ENCODE results near the gene BEST1.

Gene BEST1

GRCh38 chr11:61966734-61967115 is 16.6 kb downstream of the BEST1 start:
- H3K27me3 ChIP-seq (ENCODE audit: control insufficient read depth, insufficient read depth, low read length): no peaks in the 10 kb centered on the region
- no peaks in the 10 kb centered on the region for H3K9me3 ChIP-seq (ENCODE audit: control insufficient read depth, low read length)
- H3K9ac ChIP-seq: peak overlapping the region; percentile 13
- peak overlapping the region; percentile 84 for H3K4me2 ChIP-seq (ENCODE audit: low read length)
- no peak overlapping the region for H2AFZ ChIP-seq
- H3K36me3 ChIP-seq (ENCODE audit: control insufficient read depth, insufficient read depth, low read length): no peaks in the 10 kb centered on the region
- peaks cover 9% of the 10 kb centered on the region for H3K79me2 ChIP-seq
- TF ChIP-seq, protein P1, sequence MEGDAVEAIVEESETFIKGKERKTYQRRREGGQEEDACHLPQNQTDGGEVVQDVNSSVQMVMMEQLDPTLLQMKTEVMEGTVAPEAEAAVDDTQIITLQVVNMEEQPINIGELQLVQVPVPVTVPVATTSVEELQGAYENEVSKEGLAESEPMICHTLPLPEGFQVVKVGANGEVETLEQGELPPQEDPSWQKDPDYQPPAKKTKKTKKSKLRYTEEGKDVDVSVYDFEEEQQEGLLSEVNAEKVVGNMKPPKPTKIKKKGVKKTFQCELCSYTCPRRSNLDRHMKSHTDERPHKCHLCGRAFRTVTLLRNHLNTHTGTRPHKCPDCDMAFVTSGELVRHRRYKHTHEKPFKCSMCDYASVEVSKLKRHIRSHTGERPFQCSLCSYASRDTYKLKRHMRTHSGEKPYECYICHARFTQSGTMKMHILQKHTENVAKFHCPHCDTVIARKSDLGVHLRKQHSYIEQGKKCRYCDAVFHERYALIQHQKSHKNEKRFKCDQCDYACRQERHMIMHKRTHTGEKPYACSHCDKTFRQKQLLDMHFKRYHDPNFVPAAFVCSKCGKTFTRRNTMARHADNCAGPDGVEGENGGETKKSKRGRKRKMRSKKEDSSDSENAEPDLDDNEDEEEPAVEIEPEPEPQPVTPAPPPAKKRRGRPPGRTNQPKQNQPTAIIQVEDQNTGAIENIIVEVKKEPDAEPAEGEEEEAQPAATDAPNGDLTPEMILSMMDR (IDR thresholded peaks at IDR 0.05): no peak
- peak overlapping the region; percentile 99 for H3K27ac ChIP-seq
- H3K4me1 ChIP-seq: peaks cover 15% of the 10 kb centered on the region
- peak overlapping the region; percentile 97 for H3K4me3 ChIP-seq (ENCODE audit: low read depth, low read length)

- peak within 1 kb of the TSS; percentile 84 for H3K4me2 ChIP-seq (ENCODE audit: low read length)
- H2AFZ ChIP-seq: peak within 1 kb of the TSS; percentile 82
- peak within 1 kb of the TSS; percentile 99 for H3K27ac ChIP-seq
- TF ChIP-seq, protein P1 (IDR thresholded peaks at IDR 0.05): no peak
- H3K36me3 ChIP-seq (ENCODE audit: control insufficient read depth, insufficient read depth, low read length): no peaks in the 10 kb centered on the region
- H3K9me3 ChIP-seq (ENCODE audit: control insufficient read depth, low read length): no peaks in the 10 kb centered on the region
- no peaks in the 10 kb centered on the region for H3K27me3 ChIP-seq (ENCODE audit: control insufficient read depth, insufficient read depth, low read length)
- H3K9ac ChIP-seq: peak within 1 kb of the TSS; percentile 94
- peaks cover 9% of the 10 kb centered on the region for H3K79me2 ChIP-seq
- H3K4me3 ChIP-seq (ENCODE audit: low read depth, low read length): peak within 1 kb of the TSS; percentile 97
- peaks cover 17% of the 10 kb centered on the region for H3K4me1 ChIP-seq
Measured at GRCh38 chr11:61967116-61967923, 17.2 kb downstream of the BEST1 start, which contains the start of gene FTH1. FTH1 (minus strand) TSS chr11:61967634; CDS start chr11:61967425, 209 bp downstream.

DNA sequence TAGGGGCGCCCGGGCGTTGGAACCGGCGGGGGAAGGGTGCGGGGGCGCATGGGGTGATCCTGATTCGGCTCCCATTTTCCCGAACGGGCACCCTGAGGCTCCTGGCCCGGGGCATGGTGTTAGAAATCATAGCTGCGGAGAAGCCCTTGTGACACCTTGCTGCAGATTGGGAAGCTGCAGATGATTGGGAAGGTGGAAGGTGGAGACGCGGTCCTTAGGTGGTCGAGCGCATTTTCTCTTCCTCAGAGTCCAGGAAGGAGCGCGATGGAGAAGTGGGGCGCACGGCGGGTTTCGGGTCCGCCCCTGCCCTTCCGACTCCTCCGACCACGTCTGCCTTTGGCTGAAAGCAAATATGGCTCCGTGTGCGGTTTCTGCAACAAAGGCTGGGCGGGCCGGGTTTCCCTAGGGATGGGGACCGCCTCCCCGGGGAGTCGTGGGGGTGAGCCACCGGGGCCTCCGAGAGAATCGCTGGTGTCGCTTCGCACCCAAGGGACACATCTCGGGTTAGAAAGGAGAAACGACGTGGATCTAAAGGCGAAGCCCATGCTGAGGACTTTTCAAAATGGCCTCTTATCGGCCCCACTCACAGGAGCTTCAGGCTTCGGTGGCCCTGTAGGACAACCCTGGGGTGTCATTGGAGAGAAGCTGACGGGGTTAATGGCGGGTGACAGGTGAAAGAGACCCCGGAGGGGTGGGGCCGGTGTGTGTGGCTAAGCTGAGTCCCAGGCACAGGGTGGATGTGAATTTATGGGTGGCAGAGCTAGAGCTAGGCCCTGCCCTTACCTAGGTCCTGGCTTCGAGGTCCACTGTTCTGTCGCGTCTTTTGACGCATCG is 18.0 kb downstream of the BEST1 start:
- TF ChIP-seq, protein P1 (IDR thresholded peaks at IDR 0.05): no peak
- Histone ChIP-seq H3K4me1 (peaks cover 24% of the 10 kb centered on the region), H3K9ac (peak overlapping the region; percentile 94), H3K36me3 (ENCODE audit: control insufficient read depth, insufficient read depth, low read length) (no peaks in the 10 kb centered on the region), H3K79me2 (peaks cover 6% of the 10 kb centered on the region), H3K4me3 (ENCODE audit: low read depth, low read length) (peak overlapping the region; percentile 71), H3K9me3 (ENCODE audit: control insufficient read depth, low read length) (no peaks in the 10 kb centered on the region), H3K27me3 (ENCODE audit: control insufficient read depth, insufficient read depth, low read length) (no peaks in the 10 kb centered on the region), H3K27ac (peak overlapping the region; percentile 99), H2AFZ (peak overlapping the region; percentile 82), H3K4me2 (ENCODE audit: low read length) (peak overlapping the region; percentile 68)

DNA sequence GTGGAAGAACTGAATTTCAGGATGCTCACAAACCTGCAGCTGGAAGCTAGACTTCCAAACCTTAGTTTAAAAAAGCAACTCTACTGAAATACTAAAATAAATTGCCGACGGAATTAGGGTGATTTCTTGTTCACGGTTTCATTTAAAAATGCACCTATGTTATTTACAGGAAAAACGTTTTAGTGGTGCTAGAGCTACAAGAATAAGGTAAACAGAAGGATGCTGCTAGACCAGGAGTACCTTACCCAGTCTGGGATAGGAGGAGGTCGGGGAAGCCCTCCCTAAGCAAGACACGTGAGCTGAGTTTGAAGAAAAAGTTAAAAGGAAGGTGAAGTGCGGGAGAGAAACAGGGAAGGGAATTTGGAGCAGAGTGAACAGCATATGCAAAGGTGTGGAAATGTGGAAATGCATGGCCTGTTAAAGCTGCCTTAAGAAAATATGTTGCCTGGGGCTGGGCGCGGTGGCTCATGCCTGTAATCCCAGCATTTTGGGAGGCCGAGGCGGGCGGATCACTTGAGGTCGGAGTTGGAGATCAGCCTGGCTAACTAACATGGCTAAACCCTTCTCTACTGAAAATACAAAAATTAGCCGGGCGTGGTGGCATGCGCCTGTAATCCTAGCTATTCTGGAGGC is 18.7 kb downstream of the BEST1 start:
- Histone ChIP-seq H3K27me3 (ENCODE audit: control insufficient read depth, insufficient read depth, low read length) (no peaks in the 10 kb centered on the region), H2AFZ (peak overlapping the region; percentile 82), H3K4me3 (ENCODE audit: low read depth, low read length) (no peak overlapping the region), H3K4me1 (peaks cover 28% of the 10 kb centered on the region), H3K79me2 (peaks cover 6% of the 10 kb centered on the region), H3K27ac (peak overlapping the region; percentile 99), H3K4me2 (ENCODE audit: low read length) (peak overlapping the region; percentile 68), H3K36me3 (ENCODE audit: control insufficient read depth, insufficient read depth, low read length) (no peaks in the 10 kb centered on the region), H3K9me3 (ENCODE audit: control insufficient read depth, low read length) (no peaks in the 10 kb centered on the region), H3K9ac (no peak overlapping the region)
- TF ChIP-seq, protein P1 (IDR thresholded peaks at IDR 0.05): no peak
